ENCODE results near the gene ZCCHC3.
"Not testable (repeated sequence)": the region's sequence is repeated elsewhere in the genome, so short reads cannot be mapped to it uniquely, and the experiment has no call there.

The ZCCHC3 gene

GRCh38 chr20:297098-297924 is at the start of gene ZCCHC3:
TSS of gene ZCCHC3 (plus strand) at chr20:297570. CDS start at chr20:297587, 17 bp downstream.
- peak within 1 kb of the TSS; percentile 91 to 92 for H3K4me3 ChIP-seq (replicated peaks in 1 of 2; ENCODE audit: low read depth in 2 of 2, low read length in 2 of 2)
- no peak for TF ChIP-seq CTCF (IDR thresholded peaks at IDR 0.05; ENCODE audit: low read depth, low read length)
- peak; percentile 94 to 98 for DNase-seq (ENCODE audit: low read depth in 2 of 2)

- H3K4me3 ChIP-seq (replicated peaks in 1 of 2; ENCODE audit: low read depth in 2 of 2, low read length in 2 of 2): no peak overlapping the region
- no peak for DNase-seq (ENCODE audit: low read depth in 2 of 2)
- TF ChIP-seq CTCF (IDR thresholded peaks at IDR 0.05; ENCODE audit: low read depth, low read length): no peak
Observed at GRCh38 chr20:251354-251753, 46.0 kb upstream of the ZCCHC3 start.

- no peak overlapping the region for H3K4me3 ChIP-seq (replicated peaks in 1 of 2; ENCODE audit: low read depth in 2 of 2, low read length in 2 of 2)
- TF ChIP-seq CTCF (IDR thresholded peaks at IDR 0.05; ENCODE audit: low read depth, low read length): no peak
- no peak for DNase-seq (ENCODE audit: low read depth in 2 of 2)
Observed at GRCh38 chr20:252801-253200, 44.6 kb upstream of the ZCCHC3 start.

GRCh38 chr20:253447-253846 is 43.9 kb upstream of the ZCCHC3 start:
- DNase-seq (ENCODE audit: low read depth in 2 of 2); H3K4me3 ChIP-seq (replicated peaks in 1 of 2; ENCODE audit: low read depth in 2 of 2, low read length in 2 of 2): not testable (repeated sequence)

- DNase-seq (ENCODE audit: low read depth in 2 of 2): no peak
- no peak for TF ChIP-seq CTCF (IDR thresholded peaks at IDR 0.05; ENCODE audit: low read depth, low read length)
- no peak within 1 kb of the TSS for H3K4me3 ChIP-seq (replicated peaks in 1 of 2; ENCODE audit: low read depth in 2 of 2, low read length in 2 of 2)
Observed at GRCh38 chr20:257419-257818, 40.0 kb upstream of the ZCCHC3 start, which contains the start of gene DEFB132. TSS of gene DEFB132 (plus strand) at chr20:257724. CDS start at chr20:257779, 55 bp downstream.

- no peak overlapping the region for H3K4me3 ChIP-seq (replicated peaks in 1 of 2; ENCODE audit: low read depth in 2 of 2, low read length in 2 of 2)
- no peak for TF ChIP-seq CTCF (IDR thresholded peaks at IDR 0.05; ENCODE audit: low read depth, low read length)
- no peak for DNase-seq (ENCODE audit: low read depth in 2 of 2)
Observed at GRCh38 chr20:258269-258858, 39.0 kb upstream of the ZCCHC3 start.

- peak; percentile 28 for TF ChIP-seq CTCF (IDR thresholded peaks at IDR 0.05; ENCODE audit: low read depth, low read length)
- DNase-seq (ENCODE audit: low read depth in 2 of 2): peak; percentile 32 to 46
Observed at GRCh38 chr20:258963-259362, 38.4 kb upstream of the ZCCHC3 start.

More at GRCh38 chr20:258963-259362, 38.4 kb upstream of the ZCCHC3 start:
- no peak overlapping the region for H3K4me3 ChIP-seq (replicated peaks in 1 of 2; ENCODE audit: low read depth in 2 of 2, low read length in 2 of 2)

Data from cardiac fibroblast (primary cell).